Measurements from ENCODE around the gene NOM1. TPM values are rescaled to one million over a fixed set of nuclear protein-coding genes. Genes with fewer than 3 reads are reported as not detected.
A peak's percentile ranks its signal among the peaks of the same experiment; 100 is the strongest.

The NOM1 gene
- polyA plus RNA-seq, 2 of the 4 experiments (the other 2 are of a cell fraction): 15.5 to 17.7 TPM

DNA sequence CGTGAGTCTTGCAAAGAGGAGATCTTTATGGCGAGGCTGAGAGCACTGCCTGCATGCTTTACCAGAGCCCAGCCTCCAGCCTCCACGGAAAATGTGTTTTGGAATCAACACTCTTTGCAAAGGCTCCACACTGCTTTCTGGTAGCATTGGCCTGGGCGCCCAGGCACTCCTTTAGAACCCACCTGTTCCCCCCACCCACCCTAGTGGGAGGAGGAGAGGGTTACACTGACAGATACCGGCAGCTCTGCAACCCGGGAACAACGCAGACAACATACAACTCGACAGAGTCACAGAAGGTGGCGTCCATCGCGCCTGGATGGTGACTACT, 66.5 kb downstream of the NOM1 start:
- no peak for FAIRE-seq
- ChIA-PET CTCF (interaction anchor here (1.4 to 1.6 kb wide), 2 partner anchors 10 to 66 kb away, joined by 4 to 5 read pairs; partner anchors contain the start of gene NOM1), POLR2A (no interaction called here)
- Histone ChIP-seq H3K27ac (no peak overlapping the region), H3K4me3 (no peak overlapping the region), H3K4me2 (no peak overlapping the region), H3K4me1 (peaks cover 6% of the 10 kb centered on the region; the same call in 2 of the 3 replicates), H3K9me3 (no peaks in the 10 kb centered on the region)
- no peak for DNase-seq (ENCODE audit: low read depth in 1 of 2, low spot score in 1 of 2)
- TF ChIP-seq BCL3 (IDR thresholded peaks at IDR 0.05) (no peak), E2F6 (IDR thresholded peaks at IDR 0.05; ENCODE audit: borderline replicate concordance, low read depth) (no peak), BHLHE40 (IDR thresholded peaks at IDR 0.05; ENCODE audit: low read depth, low read length) (no peak), EHMT2 (IDR thresholded peaks at IDR 0.05; ENCODE audit: low read depth) (no peak), ZFP36 (IDR thresholded peaks at IDR 0.05; ENCODE audit: borderline replicate concordance, partially characterized antibody) (no peak), MAX (IDR thresholded peaks at IDR 0.05) (no peak), CBX2 (IDR thresholded peaks at IDR 0.05; ENCODE audit: borderline replicate concordance, low read depth) (no peak), HMGXB4 (CRISPR knock-in tag; IDR thresholded peaks at IDR 0.05; ENCODE audit: borderline replicate concordance) (no peak), MAFK (IDR thresholded peaks at IDR 0.05; ENCODE audit: partially characterized antibody) (no peak), NPAS2 (CRISPR knock-in tag; IDR thresholded peaks at IDR 0.05; ENCODE audit: borderline replicate concordance) (no peak), EHF (CRISPR knock-in tag; IDR thresholded peaks at IDR 0.05) (no peak), MAZ (IDR thresholded peaks at IDR 0.05; ENCODE audit: borderline replicate concordance, low read depth, low read length) (no peak), KDM1A (IDR thresholded peaks at IDR 0.05; ENCODE audit: low read depth) (no peak), ATOH8 (CRISPR knock-in tag; IDR thresholded peaks at IDR 0.05; ENCODE audit: low read depth) (no peak), RARB (CRISPR knock-in tag; IDR thresholded peaks at IDR 0.05) (no peak), EP300 (IDR thresholded peaks at IDR 0.05) (no peak), CEBPB (IDR thresholded peaks at IDR 0.05) (no peak), POLR2AphosphoS2 (conservative IDR thresholded peaks at IDR 0.05; ENCODE audit: low read length) (no peak), POLR2A (IDR thresholded peaks at IDR 0.05; ENCODE audit: low read length) (no peak), TP53 (CRISPR knock-in tag; IDR thresholded peaks at IDR 0.05) (no peak)
- no peak for ATAC-seq
- WGBS (ENCODE audit: missing lambda C conversion rate): 90% methylated on average over 10 of the region's 11 CpGs

GRCh38 chr7:157016352-157017041, 67.0 kb downstream of the NOM1 start:
- no peaks in the 10 kb centered on the region for H3K9me3 ChIP-seq
- 84% methylated on average over 16 of the region's 16 CpGs for WGBS (ENCODE audit: missing lambda C conversion rate)
- POLR2A ChIA-PET: no interaction called here
- peaks cover 4% of the 10 kb centered on the region; the same call in 2 of the 3 replicates for H3K4me1 ChIP-seq
- no peak for ATAC-seq
- H3K4me3 ChIP-seq: no peak overlapping the region
- DNase-seq (ENCODE audit: low read depth in 1 of 2, low spot score in 1 of 2): no peak
- CTCF ChIA-PET: interaction anchor here (1.4 kb wide), 1 partner anchor 10 kb away, joined by 4 read pairs; no protein-coding TSS in a partner anchor
- no peak overlapping the region for H3K27ac ChIP-seq
- no peak for TF ChIP-seq RAD21 (conservative IDR thresholded peaks at IDR 0.05 in 1 of 2, IDR thresholded peaks at IDR 0.05 in 1 of 2)
- peak; percentile 37 for TF ChIP-seq MAFK (IDR thresholded peaks at IDR 0.05; ENCODE audit: partially characterized antibody)
- no peak overlapping the region for H3K4me2 ChIP-seq
- no peak for FAIRE-seq

Data from A549 (cell line).